Activated naive CD8-positive, alpha-beta T cell treated with anti-CD3 and anti-CD28 coated beads for 36 hours (primary cell): ENCODE measurements around the gene TBXAS1. TPM values are rescaled to one million over a fixed set of nuclear protein-coding genes. Genes with fewer than 3 reads are reported as not detected.
"Not testable (repeated sequence)": the region's sequence is repeated elsewhere in the genome, so short reads cannot be mapped to it uniquely, and the experiment has no call there.

Experiments
- DNase-seq: peaks from one replicate; pipeline ENCODE4 v3.0.0; 2021
- H3K27ac Mint-ChIP-seq: one replicate; pipeline ENCODE4 v1.8.0; 2022; ENCODE audit warnings: mild to moderate bottlenecking, moderate library complexity, mixed read lengths
- H3K27me3 Mint-ChIP-seq: one replicate; pipeline ENCODE4 v1.8.0; 2022; ENCODE audit warnings: mild to moderate bottlenecking, mixed read lengths
- H3K36me3 Mint-ChIP-seq: one replicate; pipeline ENCODE4 v1.8.0; 2021; ENCODE audit warnings: mild to moderate bottlenecking, mixed read lengths
- H3K4me1 Mint-ChIP-seq: one replicate; pipeline ENCODE4 v1.8.0; 2021; ENCODE audit warnings: mixed read lengths
- H3K4me3 Mint-ChIP-seq: one replicate; pipeline ENCODE4 v1.8.0; 2022; ENCODE audit warnings: mild to moderate bottlenecking, moderate library complexity, mixed read lengths
- H3K9me3 Mint-ChIP-seq: one replicate; pipeline ENCODE4 v1.8.0; 2022; ENCODE audit warnings: mixed read lengths
- total RNA-seq, 2 experiments: library from RNA; stranded (reverse); gene quantifications; one replicate each; pipeline ENCODE4 v1.2.3, GENCODE V29; 2021

TBXAS1 gene
- total RNA-seq, 2 experiments from 2014 or later = 1.5 to 1.8 TPM

DNA sequence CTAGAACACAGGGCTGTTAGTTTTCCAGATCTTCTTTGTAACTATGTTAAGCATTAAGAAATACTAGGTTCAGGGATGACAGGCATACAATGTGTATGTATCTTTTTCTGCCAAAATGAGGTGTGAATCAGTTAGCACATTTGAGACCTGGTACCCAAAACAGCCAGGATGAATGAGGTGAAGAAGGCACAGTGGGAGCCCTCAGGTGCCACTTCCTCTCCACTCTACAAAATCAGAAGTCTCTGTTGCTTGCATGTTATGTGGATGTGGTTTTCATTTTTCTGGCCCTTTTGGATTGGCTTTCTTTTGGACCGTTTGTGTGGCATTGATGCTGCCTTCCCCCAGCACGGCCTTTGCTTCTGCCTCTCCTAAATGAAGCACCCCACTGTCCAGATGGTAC, 15.4 kb upstream of the TBXAS1 start:
- no peak for DNase-seq
- peaks cover 6% of the 10 kb centered on the region for H3K4me1 Mint-ChIP-seq
- no peaks in the 10 kb centered on the region for H3K27me3 Mint-ChIP-seq
- H3K9me3 Mint-ChIP-seq = peaks cover 2% of the 10 kb centered on the region
- no peak overlapping the region for H3K4me3 Mint-ChIP-seq
- H3K27ac Mint-ChIP-seq = no peak overlapping the region
- no peaks in the 10 kb centered on the region for H3K36me3 Mint-ChIP-seq

GRCh38 chr7:139817249-139817648, 11.8 kb upstream of the TBXAS1 start:
- no peak for DNase-seq
- Mint-ChIP-seq H3K9me3 (peaks cover 2% of the 10 kb centered on the region), H3K36me3 (no peaks in the 10 kb centered on the region), H3K4me1 (peaks cover 4% of the 10 kb centered on the region), H3K27ac (no peak overlapping the region), H3K27me3 (no peaks in the 10 kb centered on the region), H3K4me3 (no peak overlapping the region)

GRCh38 chr7:139820089-139820488, 9.0 kb upstream of the TBXAS1 start:
- no peak overlapping the region for H3K4me3 Mint-ChIP-seq
- H3K27ac Mint-ChIP-seq = no peak overlapping the region
- no peaks in the 10 kb centered on the region for H3K36me3 Mint-ChIP-seq
- H3K27me3 Mint-ChIP-seq = no peaks in the 10 kb centered on the region
- peaks cover 2% of the 10 kb centered on the region for H3K9me3 Mint-ChIP-seq
- DNase-seq = no peak
- no peaks in the 10 kb centered on the region for H3K4me1 Mint-ChIP-seq

GRCh38 chr7:139821349-139822105, 7.5 kb upstream of the TBXAS1 start:
- peaks cover 4% of the 10 kb centered on the region for H3K27me3 Mint-ChIP-seq

DNA sequence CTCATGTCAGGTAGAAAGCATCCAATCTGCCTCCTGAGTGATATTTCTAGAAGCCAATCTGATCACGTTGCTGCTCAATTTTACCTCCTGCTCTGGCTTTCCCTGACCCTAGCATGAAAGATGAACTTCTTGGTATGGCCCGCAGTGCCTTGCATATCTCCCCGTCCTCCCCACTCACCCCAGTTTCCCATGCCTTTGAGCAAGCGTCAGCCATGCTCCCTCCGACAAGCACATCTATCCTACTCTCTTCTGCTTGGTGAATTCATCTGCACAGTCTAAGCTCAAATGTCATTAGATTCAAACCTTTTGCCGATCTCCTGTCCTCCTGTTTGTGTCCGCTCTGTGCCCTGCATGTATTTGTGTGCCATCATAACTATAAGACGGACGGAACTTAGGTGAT, 6.2 kb upstream of the TBXAS1 start:
- no peaks in the 10 kb centered on the region for H3K4me1 Mint-ChIP-seq
- no peaks in the 10 kb centered on the region for H3K9me3 Mint-ChIP-seq
- peaks cover 8% of the 10 kb centered on the region for H3K27me3 Mint-ChIP-seq
- no peak overlapping the region for H3K4me3 Mint-ChIP-seq
- DNase-seq = no peak
- H3K27ac Mint-ChIP-seq = no peak overlapping the region
- no peaks in the 10 kb centered on the region for H3K36me3 Mint-ChIP-seq

More at GRCh38 chr7:139821349-139822105, 7.5 kb upstream of the TBXAS1 start:
- no peak overlapping the region for H3K4me3 Mint-ChIP-seq
- H3K27ac Mint-ChIP-seq = no peak overlapping the region
- H3K9me3 Mint-ChIP-seq = no peaks in the 10 kb centered on the region
- no peaks in the 10 kb centered on the region for H3K4me1 Mint-ChIP-seq
- no peak for DNase-seq
- H3K36me3 Mint-ChIP-seq = no peaks in the 10 kb centered on the region

- Mint-ChIP-seq H3K9me3 (no peaks in the 10 kb centered on the region), H3K36me3 (no peaks in the 10 kb centered on the region), H3K27ac (no peak overlapping the region), H3K4me1 (peaks cover 2% of the 10 kb centered on the region), H3K4me3 (no peak overlapping the region), H3K27me3 (peaks cover 8% of the 10 kb centered on the region)
- no peak for DNase-seq
Observed at GRCh38 chr7:139823959-139824521, 5.0 kb upstream of the TBXAS1 start.

DNA sequence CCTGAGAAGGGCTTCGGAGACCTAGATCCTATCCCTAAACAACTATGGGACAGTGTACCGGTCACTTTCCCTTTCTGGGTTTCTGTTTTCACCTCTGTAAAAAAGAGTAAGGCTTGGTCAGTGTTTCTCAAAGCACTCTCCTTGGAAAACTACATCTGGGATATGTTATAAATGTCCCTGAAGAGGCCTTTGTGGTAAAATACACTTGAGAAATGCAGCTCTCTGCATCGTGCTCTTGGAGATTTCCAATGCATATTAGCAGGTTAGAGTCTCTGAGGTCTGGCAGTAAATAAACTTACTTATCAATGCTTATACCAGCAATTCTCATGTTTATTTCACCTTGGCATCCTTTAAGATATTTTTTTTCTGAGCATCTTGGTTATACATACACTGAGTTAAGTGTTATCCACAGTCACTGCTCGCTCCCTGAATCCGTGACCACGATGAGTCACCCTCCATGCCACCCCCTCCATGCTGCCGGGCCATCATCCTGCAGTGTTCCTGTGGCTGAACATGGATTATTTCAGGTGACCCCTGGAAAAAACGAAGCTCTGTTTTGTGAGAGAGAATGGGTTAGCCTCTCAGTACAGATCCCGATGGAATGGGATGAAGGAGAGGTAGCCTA, 3.3 kb upstream of the TBXAS1 start:
- no peak for DNase-seq
- H3K4me1 Mint-ChIP-seq = peaks cover 15% of the 10 kb centered on the region
- peaks cover 8% of the 10 kb centered on the region for H3K27me3 Mint-ChIP-seq
- no peak overlapping the region for H3K4me3 Mint-ChIP-seq
- H3K36me3 Mint-ChIP-seq = no peaks in the 10 kb centered on the region
- H3K9me3 Mint-ChIP-seq = no peaks in the 10 kb centered on the region
- H3K27ac Mint-ChIP-seq = no peak overlapping the region

GRCh38 chr7:139827042-139827441, 2.0 kb upstream of the TBXAS1 start:
- no peaks in the 10 kb centered on the region for H3K9me3 Mint-ChIP-seq
- H3K27me3 Mint-ChIP-seq = peaks cover 8% of the 10 kb centered on the region
- DNase-seq = no peak
- no peak overlapping the region for H3K27ac Mint-ChIP-seq
- peaks cover 19% of the 10 kb centered on the region for H3K4me1 Mint-ChIP-seq
- H3K4me3 Mint-ChIP-seq = no peak overlapping the region
- H3K36me3 Mint-ChIP-seq = no peaks in the 10 kb centered on the region

- peaks cover 5% of the 10 kb centered on the region for H3K9me3 Mint-ChIP-seq
- no peak for DNase-seq
- H3K36me3 Mint-ChIP-seq = no peaks in the 10 kb centered on the region
- no peak overlapping the region for H3K27ac Mint-ChIP-seq
- H3K27me3 Mint-ChIP-seq = peaks cover 8% of the 10 kb centered on the region
- peaks cover 19% of the 10 kb centered on the region for H3K4me1 Mint-ChIP-seq
- H3K4me3 Mint-ChIP-seq = no peak overlapping the region
Observed at GRCh38 chr7:139828446-139828845, 618 bp upstream of the TBXAS1 start.

DNA sequence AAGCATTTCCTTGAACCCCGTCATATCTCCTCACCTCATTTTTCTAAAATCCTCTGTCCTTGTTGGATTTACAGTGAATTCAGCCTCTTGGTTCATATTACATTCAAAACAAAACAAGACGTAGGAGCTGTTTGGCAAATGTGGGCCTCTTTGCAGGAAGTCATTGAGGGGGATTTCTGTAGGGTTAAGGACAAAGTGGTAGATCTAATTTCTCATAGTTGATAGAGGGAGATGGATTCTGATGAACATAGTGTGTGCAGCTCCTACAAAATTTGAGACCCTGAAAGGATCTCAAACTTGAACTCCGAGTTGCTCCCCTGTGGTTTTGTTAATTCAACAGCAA, 682 bp downstream of the TBXAS1 start:
- H3K27me3 Mint-ChIP-seq = peaks cover 8% of the 10 kb centered on the region
- DNase-seq = no peak
- H3K36me3 Mint-ChIP-seq = no peaks in the 10 kb centered on the region
- H3K4me3 Mint-ChIP-seq = peak overlapping the region; percentile 51
- peaks cover 11% of the 10 kb centered on the region for H3K9me3 Mint-ChIP-seq
- peaks cover 19% of the 10 kb centered on the region for H3K4me1 Mint-ChIP-seq
- H3K27ac Mint-ChIP-seq = peak overlapping the region; percentile 1

GRCh38 chr7:139830292-139830691, 1.2 kb downstream of the TBXAS1 start:
- no peak for DNase-seq
- H3K9me3 Mint-ChIP-seq = peaks cover 11% of the 10 kb centered on the region
- H3K4me1 Mint-ChIP-seq = peaks cover 19% of the 10 kb centered on the region
- no peak overlapping the region for H3K4me3 Mint-ChIP-seq
- no peaks in the 10 kb centered on the region for H3K36me3 Mint-ChIP-seq
- H3K27me3 Mint-ChIP-seq = peaks cover 8% of the 10 kb centered on the region
- H3K27ac Mint-ChIP-seq = no peak overlapping the region

- Mint-ChIP-seq H3K4me3 (peak overlapping the region; percentile 2), H3K9me3 (peaks cover 11% of the 10 kb centered on the region), H3K36me3 (no peaks in the 10 kb centered on the region), H3K27ac (no peak overlapping the region), H3K27me3 (peaks cover 7% of the 10 kb centered on the region), H3K4me1 (peaks cover 19% of the 10 kb centered on the region)
- no peak for DNase-seq
Observed at GRCh38 chr7:139830782-139831501, 1.9 kb downstream of the TBXAS1 start.

GRCh38 chr7:139835848-139836247, 6.8 kb downstream of the TBXAS1 start:
- not testable (repeated sequence) for DNase-seq, H3K4me3 Mint-ChIP-seq, H3K27me3 Mint-ChIP-seq, H3K4me1 Mint-ChIP-seq, H3K27ac Mint-ChIP-seq, H3K36me3 Mint-ChIP-seq
- peaks cover 11% of the 10 kb centered on the region for H3K9me3 Mint-ChIP-seq

DNA sequence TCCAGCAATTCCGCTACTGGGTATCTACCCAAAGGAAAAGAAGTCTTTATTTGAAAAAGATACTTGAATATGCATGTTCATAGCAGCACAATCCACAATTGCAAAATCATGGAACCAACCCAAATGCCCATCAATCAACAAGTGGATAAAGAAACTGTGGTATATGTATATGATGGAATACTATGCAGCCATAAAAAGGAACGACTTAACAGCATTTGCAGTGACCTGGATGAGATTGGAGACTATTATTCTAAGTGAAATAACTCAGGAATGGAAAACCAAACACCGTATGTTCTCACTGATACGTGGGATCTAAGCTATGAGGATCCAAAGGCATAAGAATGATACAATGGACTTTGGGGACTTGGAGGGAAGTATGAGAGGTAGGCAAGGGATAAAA, 8.2 kb downstream of the TBXAS1 start:
- not testable (repeated sequence) for H3K4me1 Mint-ChIP-seq, H3K27ac Mint-ChIP-seq, H3K36me3 Mint-ChIP-seq, H3K4me3 Mint-ChIP-seq, H3K27me3 Mint-ChIP-seq, DNase-seq
- peaks cover 11% of the 10 kb centered on the region for H3K9me3 Mint-ChIP-seq

- peaks cover 4% of the 10 kb centered on the region for H3K4me1 Mint-ChIP-seq
- H3K27me3 Mint-ChIP-seq = peaks cover 2% of the 10 kb centered on the region
- no peak overlapping the region for H3K4me3 Mint-ChIP-seq
- no peaks in the 10 kb centered on the region for H3K36me3 Mint-ChIP-seq
- H3K9me3 Mint-ChIP-seq = peaks cover 6% of the 10 kb centered on the region
- no peak overlapping the region for H3K27ac Mint-ChIP-seq
- no peak for DNase-seq
Observed at GRCh38 chr7:139838276-139838675, 9.2 kb downstream of the TBXAS1 start.
